Stimulated activated CD8-positive, alpha-beta memory T cell treated with anti-CD3 and anti-CD28 coated beads, Interleukin-4, amount 100 ng/mL, for 24 hours (primary cell): ENCODE results near the gene FUCA2.
A peak's percentile ranks its signal among the peaks of the same experiment; 100 is the strongest.

Source experiments
- DNase-seq: peaks from one replicate; pipeline ENCODE4 v3.0.0-alpha.2; 2020; ENCODE audit warnings: low read depth

The FUCA2 gene

GRCh38 chr6:143510991-143511891 is at the start of gene FUCA2:
FUCA2 (minus strand) TSS chr6:143511720; CDS start chr6:143511634, 86 bp downstream.
- peak; percentile 50 for DNase-seq

DNA sequence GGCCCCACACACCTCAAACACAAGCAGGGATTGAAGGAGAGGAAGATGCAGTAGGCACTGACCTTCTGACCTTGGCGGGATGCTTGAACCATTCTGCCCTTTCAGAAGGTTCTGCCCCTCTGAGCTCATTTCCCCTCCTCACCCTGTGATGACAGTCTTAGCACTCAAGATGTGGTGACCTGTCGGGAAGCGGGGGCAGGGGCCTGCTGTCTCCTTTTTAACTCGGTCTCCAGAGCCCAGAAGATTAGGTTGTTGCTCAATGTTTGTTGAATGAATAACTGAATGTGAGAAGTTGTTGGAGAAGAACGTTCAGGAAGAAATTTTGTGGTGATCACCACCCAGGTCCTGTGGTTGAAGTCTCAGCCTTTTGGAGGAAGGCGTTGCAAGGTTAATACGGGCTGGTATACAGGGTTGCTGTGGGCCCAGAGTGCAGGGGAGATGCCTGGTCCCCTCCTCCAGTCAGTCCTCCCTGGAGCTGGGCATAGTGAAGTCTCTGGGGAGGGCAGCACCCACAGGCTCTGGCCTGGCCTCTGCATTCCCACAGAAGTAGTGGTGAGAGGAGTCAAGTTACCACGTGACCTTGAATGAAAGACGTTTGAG is 49.7 kb upstream of the FUCA2 start:
- no peak for DNase-seq

DNA sequence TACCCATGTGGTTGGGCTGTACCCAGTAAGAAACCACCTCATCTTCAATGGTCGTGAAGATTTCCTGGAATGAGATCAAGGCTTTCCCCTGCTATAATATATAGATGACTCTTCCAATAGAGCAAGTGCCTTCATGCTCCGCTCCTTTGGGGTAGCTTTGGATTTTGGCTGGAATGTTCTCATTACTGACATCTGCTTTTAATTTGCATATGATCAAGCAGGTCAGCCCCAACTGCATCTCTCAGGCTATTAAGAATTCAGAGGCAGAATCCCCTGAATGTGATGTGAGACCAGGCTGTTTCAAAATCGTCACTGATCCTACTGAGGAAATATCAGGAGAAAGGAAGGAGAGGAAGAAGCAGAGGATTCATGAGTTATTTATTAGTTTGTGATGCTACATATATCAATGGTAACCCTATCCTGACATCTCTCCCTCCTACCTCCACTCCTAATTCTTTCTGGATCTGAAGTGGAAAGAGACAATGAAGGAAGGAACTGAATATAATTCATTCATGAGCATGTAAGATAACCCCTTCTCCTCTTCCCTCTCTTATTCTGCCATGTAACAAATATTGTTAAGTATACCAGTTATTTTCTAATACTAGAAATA is 47.6 kb upstream of the FUCA2 start:
- DNase-seq, result no peak

DNA sequence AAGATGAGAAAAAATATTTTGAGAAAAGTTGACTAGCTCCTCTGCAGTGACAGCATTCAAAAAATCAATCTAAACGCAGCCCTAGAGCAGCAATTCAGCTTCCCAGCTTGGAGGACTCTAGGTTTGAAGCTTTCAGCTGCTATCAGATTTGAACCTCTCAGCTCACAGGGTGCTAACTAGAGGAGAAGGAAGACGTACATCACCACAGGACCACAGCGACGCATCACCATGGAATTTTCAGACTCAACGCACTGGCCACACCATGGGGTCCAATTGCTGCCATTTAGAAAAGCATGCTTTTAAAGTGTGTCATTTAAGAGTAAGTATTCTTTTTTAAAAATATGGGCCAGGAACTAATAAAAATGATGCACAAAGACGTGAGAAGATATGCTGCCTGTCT is 45.0 kb upstream of the FUCA2 start:
- no peak for DNase-seq

DNA sequence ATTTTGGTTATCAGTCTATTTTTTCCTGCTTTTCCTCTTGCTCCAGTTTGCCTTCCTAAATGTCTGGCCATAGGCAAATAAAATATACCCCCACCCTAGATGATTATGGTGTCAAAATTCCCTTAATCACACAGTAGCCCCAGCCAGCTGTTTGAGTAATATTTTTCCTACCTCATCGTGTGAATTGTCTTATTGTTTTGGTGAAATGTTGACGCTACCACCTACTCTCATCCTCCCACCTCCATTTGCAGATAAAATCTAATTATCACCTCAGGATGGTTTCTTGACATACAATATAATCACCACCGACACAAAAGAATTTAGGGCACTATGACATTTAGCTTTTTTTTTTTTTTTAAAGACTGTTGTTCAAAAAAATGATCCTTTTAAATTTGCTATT is 44.1 kb upstream of the FUCA2 start:
- no peak for DNase-seq

DNA sequence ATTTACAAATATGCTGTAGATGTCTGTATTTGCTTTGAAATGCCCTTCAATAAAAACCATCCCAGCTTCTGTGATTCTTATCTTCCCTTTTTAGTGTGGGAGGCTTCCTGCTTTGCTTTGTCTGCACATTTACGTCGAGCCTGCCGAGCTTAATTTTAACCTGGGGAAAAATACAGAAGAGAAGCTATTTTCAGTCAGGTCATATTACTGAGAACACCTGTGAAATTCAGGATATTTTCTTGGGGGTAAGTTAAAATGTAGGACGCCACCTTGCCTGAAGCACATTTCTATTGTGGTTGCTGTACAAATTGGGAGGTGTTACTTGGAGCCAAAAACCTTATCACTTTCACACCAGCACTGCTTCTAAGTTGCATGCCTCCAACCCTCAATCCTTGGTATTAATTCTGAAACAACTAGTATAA is 43.6 kb upstream of the FUCA2 start:
- DNase-seq, result no peak

- no peak for DNase-seq
Measured at GRCh38 chr6:143553337-143553736, 41.8 kb upstream of the FUCA2 start.

- no peak for DNase-seq
Measured at GRCh38 chr6:143549949-143550268, 38.4 kb upstream of the FUCA2 start.

DNA sequence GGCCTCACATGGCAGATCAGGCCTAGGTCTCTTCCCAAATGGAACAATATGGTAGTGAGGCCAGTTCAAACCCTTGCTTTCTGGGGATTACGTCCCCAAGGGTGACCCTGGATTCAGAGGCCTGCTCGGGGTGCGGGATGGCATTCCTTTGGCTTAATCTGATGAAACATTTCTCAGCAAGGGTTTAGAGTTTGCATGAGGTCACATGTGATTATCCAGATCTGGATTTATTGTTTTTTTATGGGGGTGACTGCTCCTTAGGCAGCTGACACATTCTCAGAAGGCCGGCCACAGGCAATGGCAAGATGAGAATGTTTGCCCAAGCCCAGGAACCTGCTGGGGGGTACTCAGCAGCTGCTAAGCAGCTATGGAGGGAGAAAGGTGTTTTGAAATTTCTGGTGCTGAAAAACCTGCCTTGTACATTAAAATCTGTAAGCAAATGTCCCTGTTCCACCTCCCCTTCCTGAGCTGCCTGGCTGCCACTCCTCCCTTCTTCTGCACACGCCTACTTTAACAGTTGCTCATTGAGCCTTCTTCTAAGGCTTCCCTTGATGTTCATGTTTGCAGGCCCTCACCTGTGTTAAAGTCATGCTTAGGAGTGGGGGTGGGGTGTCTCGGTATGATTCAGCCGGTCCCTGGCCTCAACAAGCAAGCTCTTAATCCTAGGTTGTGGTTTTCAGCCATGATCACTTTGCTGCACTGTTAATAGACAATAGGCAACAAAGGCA is 37.9 kb upstream of the FUCA2 start:
- no peak for DNase-seq

GRCh38 chr6:143546599-143546998 is 35.1 kb upstream of the FUCA2 start:
- DNase-seq, result no peak

GRCh38 chr6:143545976-143546547 is 34.5 kb upstream of the FUCA2 start:
- DNase-seq, result no peak

DNA sequence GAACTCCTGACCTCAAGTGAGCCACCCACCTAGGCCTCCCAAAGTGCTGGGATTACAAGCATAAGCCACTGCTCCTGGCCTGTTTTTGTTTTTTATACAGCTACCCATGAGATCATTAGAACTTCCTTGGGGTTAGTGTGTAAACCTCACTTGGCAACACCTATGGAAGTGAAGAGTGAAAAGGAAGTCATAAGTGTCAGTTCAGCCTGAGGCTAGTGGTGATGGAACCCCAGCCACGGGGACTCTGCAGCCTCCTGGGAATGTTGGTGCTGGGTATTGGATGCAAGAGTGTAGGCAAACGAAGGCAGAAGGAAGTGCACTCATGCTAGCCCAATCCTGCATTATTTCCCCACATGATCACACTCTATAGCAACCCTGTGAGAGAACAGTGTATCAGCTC is 33.6 kb upstream of the FUCA2 start:
- DNase-seq, result no peak

DNA sequence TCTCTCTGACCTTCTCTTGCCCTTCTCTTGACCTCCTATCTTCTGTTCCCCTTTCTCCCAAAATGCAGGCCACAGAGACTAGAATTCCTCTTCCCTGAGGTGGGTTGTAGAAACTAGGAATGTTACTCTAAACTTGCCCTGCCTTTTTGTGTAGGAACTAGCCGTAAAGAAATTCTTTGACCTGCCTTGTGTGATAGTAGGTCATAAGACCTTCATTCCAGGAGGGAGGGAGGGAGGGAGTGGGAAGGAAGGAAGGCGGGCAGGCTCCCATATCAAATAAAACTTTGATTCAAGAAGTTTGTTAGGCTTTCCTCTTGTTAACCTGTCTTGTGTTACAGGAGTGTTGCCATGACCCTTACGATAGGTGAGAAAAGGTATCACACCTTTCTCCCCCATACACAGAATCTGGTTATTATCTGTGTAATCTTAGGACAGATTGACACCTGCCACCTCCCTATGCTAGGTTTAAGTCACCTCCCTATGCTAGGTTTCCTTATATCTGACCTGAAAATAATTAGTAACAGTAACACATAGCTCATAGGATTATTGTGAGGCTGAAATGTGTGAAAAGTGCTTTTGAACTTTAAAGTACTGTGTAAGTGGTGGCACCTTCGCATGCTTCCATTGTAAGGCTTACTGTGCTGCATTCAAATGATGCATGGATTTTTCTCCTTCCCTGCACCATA is 32.6 kb upstream of the FUCA2 start:
- no peak for DNase-seq

DNA sequence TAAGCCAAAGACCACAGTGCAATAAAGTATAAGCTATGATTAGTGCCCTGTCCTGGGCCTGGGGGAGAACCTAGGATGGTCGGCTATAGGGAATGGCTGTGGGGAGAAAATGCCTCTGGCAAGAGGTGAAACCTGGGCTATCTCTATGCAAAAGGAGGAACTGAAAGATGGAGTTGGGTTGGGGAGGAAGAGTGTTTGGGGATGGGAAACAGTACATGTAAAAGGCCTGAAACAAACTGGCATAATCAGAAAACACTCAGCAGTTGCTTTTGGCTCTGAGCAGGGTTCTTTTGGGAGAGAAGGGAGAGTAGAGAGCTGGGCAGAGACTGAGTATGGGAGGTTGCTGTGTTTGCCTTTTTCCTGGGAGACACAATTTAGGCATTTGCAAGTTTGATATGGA is 31.9 kb upstream of the FUCA2 start:
- DNase-seq, result no peak

GRCh38 chr6:143542888-143543287 is 31.4 kb upstream of the FUCA2 start:
- DNase-seq, result no peak

DNA sequence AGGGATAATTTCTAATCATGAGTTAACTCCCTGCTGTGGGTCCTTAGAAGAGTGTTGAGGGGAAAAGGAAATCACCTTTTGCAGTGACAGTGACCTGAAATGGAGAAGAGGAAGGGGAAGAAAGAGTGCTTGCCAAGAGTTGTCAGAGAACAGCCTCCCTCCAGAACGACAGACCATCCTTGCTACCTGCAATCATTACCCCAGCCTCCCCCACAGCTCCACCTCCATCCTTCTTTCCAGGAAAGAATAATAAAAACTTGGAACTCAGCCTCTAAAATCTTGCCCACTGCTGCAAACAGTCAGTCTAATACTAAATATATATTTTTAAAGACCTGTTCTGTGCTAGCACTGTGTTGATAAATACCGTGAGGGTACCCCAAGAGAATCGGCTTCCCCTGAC is 28.7 kb upstream of the FUCA2 start:
- DNase-seq, result no peak

DNA sequence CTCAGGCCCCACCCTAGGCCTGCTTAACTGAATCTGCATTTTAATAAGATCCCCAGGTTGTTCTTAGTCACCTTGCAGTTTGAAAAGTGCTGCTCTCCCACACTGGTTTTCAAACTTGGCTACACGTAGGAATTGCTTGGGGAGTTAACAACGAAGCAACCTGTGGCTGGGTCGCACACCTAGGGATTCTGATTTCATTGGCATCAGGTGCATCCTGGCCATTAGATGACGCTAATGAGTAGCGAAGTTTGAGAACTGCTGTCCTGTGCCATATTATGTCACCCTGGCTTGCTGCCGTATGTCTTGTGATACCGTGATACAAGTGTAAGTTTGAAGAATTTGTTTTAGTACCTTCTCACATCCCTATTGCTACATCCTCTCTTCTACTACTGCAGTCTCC is 28.2 kb upstream of the FUCA2 start:
- DNase-seq, result no peak

DNA sequence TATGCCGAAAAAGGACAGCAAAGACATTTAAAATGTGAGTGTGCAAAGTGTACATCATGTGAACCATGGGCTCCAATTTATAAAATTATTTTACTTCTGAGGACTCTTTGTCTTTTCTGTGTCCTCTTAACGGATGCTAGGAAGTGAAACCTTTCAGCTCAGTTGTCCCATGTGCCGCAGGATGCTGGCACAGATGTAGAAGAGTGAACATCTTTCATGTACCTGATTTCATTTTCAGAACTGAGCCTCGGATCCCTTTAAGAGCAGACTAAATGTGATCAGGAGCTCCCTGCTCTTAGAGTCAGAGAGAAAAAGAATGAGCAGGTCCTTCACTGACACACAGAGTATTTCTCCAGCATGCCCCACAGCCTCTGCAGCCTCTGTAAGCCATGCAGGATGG is 27.6 kb upstream of the FUCA2 start:
- no peak for DNase-seq

DNA sequence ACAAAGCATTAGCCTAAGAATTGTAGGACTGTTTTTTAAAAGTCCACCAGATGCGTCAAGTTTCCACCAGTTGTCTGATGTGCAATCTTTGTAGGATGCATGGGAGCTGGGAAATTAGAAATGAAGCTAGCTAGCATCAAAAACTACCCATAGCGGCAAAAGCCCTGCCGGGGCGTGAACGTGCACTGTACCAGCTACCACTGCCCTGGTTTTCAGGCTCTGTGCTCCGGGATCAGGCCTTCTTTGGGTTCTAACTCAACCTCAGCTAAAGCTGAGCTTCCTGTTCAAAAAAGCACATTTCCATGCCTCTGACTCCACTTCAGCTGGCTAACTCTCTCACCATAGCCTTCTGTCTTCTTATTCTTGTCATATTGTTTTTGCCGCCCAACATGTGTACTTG is 26.9 kb upstream of the FUCA2 start:
- no peak for DNase-seq

- peak; percentile 36 for DNase-seq
Measured at GRCh38 chr6:143536866-143537691, 25.6 kb upstream of the FUCA2 start.

- DNase-seq, result peak; percentile 34
Measured at GRCh38 chr6:143536461-143536865, 24.9 kb upstream of the FUCA2 start.
